Gastroesophageal sphincter (tissue), 4 donors: ENCODE measurements around the gene CENPB. TPM values are rescaled to one million over a fixed set of nuclear protein-coding genes. Genes with fewer than 3 reads are reported as not detected.

Experiments used
- ATAC-seq: fragments of 150-250 bp; one replicate; pipeline ENCODE4 v1.9.1; 2016; ENCODE audit warnings: mild to moderate bottlenecking, moderate library complexity
- H3K27ac ChIP-seq, 4 donors: fragments of 200-600 bp; sonication (generic) in 3 of 4; 1 replicate in 3 of 4; 2 replicates in 1 of 4; pipeline ENCODE4 v1.5.1; 2016 to 2019
- H3K27me3 ChIP-seq: fragments of 200-600 bp; sonication (generic); one replicate; pipeline ENCODE4 v1.5.1; 2019
- H3K36me3 ChIP-seq, 2 donors: fragments of 200-600 bp; sonication (generic); one replicate each; pipeline ENCODE4 v1.5.1; 2019; ENCODE audit warnings: control low read depth in 1 of 2
- H3K4me1 ChIP-seq, 3 donors: fragments of 200-600 bp; sonication (generic); 1 replicate in 2 of 3; 2 replicates in 1 of 3; pipeline ENCODE4 v1.5.1; 2016 to 2019; ENCODE audit warnings: control low read depth in 2 of 3
- H3K4me3 ChIP-seq, 2 donors: fragments of 200-600 bp; sonication (generic); one replicate each; pipeline ENCODE4 v1.5.1; 2019; ENCODE audit warnings: mild to moderate bottlenecking in 1 of 2, moderate library complexity in 1 of 2
- H3K9me3 ChIP-seq, 3 donors: fragments of 200-600 bp; sonication (generic); one replicate each; pipeline ENCODE4 v1.5.1; 2017 to 2019; ENCODE audit warnings: control low read depth in 2 of 3
- EP300 ChIP-seq: sonication (generic); formaldehyde crosslinking; IDR thresholded peaks from one replicate; pipeline ENCODE4 v1.6.1; 2017; ENCODE audit warnings: antibody characterized with exemption, mild to moderate bottlenecking
- POLR2A ChIP-seq, 2 donors: fragments of 450-650 bp; IDR thresholded peaks; one replicate each; pipeline ENCODE4 v1.6.1; 2017; ENCODE audit warnings: antibody characterized with exemption in 2 of 2, mild to moderate bottlenecking in 2 of 2, moderate library complexity in 1 of 2
- POLR2AphosphoS5 ChIP-seq: sonication (generic); formaldehyde crosslinking; IDR thresholded peaks from one replicate; pipeline ENCODE4 v1.6.1; 2017; ENCODE audit warnings: antibody characterized with exemption
- WGBS, 2 donors: methylation state at CpG; one replicate each; pipeline ENCODE4 v1.1.5; 2018; ENCODE audit warnings: low coverage in 1 of 2; 5-methylcytosine and 5-hydroxymethylcytosine counted together
- total RNA-seq, 4 donors: library from RNA; depleted of rRNA; stranded (reverse); fragments of >200 nt; gene quantifications; one replicate each; pipeline ENCODE4 v1.1.0, GENCODE V29; 2016
- TF ChIP-seq, protein P1 (sequence below), 4 experiments: fragments of 200-600 bp in 2 of 4; fragments of 450-650 bp in 2 of 4; sonication (generic) in 1 of 4; IDR thresholded peaks; one replicate each; pipeline ENCODE4 v1.5.1; 2017 to 2019; ENCODE audit warnings: antibody characterized with exemption in 4 of 4, mild to moderate bottlenecking in 2 of 4, moderate library complexity in 2 of 4

The CENPB gene
- total RNA-seq, 4 donors from 2014 or later = 134 to 200 (median 139) TPM

DNA sequence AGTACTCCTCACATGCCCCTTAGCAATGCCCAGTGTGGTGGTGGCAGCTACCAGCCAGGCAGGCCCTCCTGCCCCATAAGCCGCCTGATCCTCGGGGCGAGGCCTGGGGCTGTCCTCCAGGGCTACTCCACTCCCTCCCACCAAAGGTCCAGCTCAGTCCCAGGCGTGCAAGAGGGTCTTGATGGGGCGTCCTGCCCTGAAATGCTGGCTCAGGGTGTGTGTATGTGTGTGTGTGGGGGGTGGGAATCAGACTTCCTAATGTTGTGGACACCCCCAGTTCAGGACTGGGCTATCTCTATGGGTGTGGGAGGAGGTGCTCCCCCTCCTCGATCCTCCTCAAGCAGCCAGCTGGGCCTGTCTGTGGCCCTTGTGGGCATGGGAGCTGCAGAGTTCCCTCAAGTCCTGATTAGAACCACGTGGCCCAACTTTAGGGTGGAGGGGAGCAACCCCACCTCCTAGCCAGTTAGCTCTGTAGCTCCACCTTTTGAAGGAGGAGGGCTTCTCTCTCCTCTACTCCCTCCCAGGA, 46.6 kb downstream of the CENPB start:
- TF ChIP-seq, protein P1, sequence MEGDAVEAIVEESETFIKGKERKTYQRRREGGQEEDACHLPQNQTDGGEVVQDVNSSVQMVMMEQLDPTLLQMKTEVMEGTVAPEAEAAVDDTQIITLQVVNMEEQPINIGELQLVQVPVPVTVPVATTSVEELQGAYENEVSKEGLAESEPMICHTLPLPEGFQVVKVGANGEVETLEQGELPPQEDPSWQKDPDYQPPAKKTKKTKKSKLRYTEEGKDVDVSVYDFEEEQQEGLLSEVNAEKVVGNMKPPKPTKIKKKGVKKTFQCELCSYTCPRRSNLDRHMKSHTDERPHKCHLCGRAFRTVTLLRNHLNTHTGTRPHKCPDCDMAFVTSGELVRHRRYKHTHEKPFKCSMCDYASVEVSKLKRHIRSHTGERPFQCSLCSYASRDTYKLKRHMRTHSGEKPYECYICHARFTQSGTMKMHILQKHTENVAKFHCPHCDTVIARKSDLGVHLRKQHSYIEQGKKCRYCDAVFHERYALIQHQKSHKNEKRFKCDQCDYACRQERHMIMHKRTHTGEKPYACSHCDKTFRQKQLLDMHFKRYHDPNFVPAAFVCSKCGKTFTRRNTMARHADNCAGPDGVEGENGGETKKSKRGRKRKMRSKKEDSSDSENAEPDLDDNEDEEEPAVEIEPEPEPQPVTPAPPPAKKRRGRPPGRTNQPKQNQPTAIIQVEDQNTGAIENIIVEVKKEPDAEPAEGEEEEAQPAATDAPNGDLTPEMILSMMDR (IDR thresholded peaks at IDR 0.05) = no peak
- no peak for TF ChIP-seq POLR2AphosphoS5
- TF ChIP-seq POLR2A (IDR thresholded peaks at IDR 0.05) = no peak
- TF ChIP-seq EP300 = no peak

GRCh38 chr20:3739054-3739925, 47.2 kb downstream of the CENPB start:
- no peaks in the 10 kb centered on the region for H3K9me3 ChIP-seq
- ATAC-seq = peak; percentile 65
- peaks cover 0 to 30% (median 0%) of the 10 kb centered on the region in 3 donors for H3K4me1 ChIP-seq
- TF ChIP-seq POLR2AphosphoS5 (no peak), EP300 (no peak), POLR2A (IDR thresholded peaks at IDR 0.05) (no peak)
- TF ChIP-seq, protein P1 (IDR thresholded peaks at IDR 0.05) = no peak
- 69 to 70% methylated on average over 2 to 7 of the region's 19 CpGs for WGBS, 2 donors
- no peak overlapping the region for H3K4me3 ChIP-seq
- H3K27ac ChIP-seq = peak overlapping the region in 3 of 4 donors; percentile 59 to 66 (median 66)
- peaks cover 0 to 4% of the 10 kb centered on the region in 2 donors for H3K36me3 ChIP-seq
- H3K27me3 ChIP-seq = peaks cover 7% of the 10 kb centered on the region

More for the DNA sequence above, 46.6 kb downstream of the CENPB start:
- ATAC-seq = no peak
- H3K27ac ChIP-seq = peak overlapping the region in 3 of 4 donors; percentile 59 to 66 (median 66)
- H3K36me3 ChIP-seq = peaks cover 0 to 4% of the 10 kb centered on the region in 2 donors
- peaks cover 13% of the 10 kb centered on the region for H3K27me3 ChIP-seq
- no peak overlapping the region for H3K4me3 ChIP-seq
- 14% methylated on average over 1 of the region's 7 CpGs; no CpG with 5 or more reads in 1 of the 2 donors for WGBS, 2 donors
- H3K4me1 ChIP-seq = peaks cover 0 to 34% (median 0%) of the 10 kb centered on the region in 3 donors
- no peaks in the 10 kb centered on the region for H3K9me3 ChIP-seq

DNA sequence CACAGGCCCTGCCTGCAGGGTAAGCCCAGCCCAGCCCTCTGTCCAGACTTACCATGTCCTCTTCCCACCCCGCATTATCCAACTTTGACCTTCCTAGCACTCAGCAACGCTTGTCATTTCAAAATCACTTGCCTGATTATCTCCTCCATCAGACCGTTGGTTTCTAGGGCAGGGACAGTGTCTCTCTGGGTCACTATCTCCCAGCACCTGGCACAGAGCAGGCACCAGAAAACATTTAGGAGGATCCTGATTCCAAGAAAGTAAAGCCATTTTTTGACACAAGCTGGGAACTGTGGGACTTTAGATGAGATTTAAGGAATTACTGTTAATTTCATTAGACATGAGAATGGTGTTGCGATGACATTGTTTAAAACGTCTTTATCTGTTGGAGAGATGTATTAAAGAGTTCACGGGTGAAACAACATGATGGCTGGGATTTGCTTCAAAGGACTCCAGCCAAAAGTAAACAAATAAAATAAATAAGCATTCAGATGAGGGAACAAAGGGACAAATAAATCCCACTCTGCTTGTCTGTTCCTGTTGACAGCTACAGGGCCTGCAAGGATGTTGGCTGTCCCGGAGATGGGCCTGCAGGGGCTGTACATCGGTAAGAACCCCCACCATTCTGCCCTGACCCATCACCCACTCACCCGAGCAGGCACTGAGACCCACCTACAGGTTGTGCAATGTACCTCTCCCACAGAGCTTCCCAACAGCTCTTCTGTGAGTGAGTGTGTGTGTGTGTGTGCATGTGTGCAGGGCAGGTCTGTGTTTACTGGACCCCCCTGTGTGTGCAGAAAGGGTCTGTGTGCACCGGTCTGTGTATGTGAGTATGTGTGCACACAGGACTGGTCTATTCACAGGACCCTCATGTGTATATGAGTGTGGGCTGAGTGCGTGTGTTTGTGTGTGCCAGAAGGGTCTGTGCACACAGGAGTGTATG, 48.2 kb downstream of the CENPB start:
- TF ChIP-seq POLR2A (IDR thresholded peaks at IDR 0.05) (no peak), EP300 (no peak), POLR2AphosphoS5 (no peak)
- TF ChIP-seq, protein P1 (IDR thresholded peaks at IDR 0.05) = no peak
- Histone ChIP-seq H3K9me3 (no peaks in the 10 kb centered on the region), H3K4me1 (peaks cover 0 to 30% (median 0%) of the 10 kb centered on the region in 3 donors), H3K36me3 (no peaks in the 10 kb centered on the region), H3K4me3 (no peak overlapping the region), H3K27ac (no peak overlapping the region), H3K27me3 (peaks cover 12% of the 10 kb centered on the region)
- no peak for ATAC-seq
- 49 to 58% methylated on average over 6 to 10 of the region's 11 CpGs for WGBS, 2 donors

GRCh38 chr20:3735768-3736167, 50.8 kb downstream of the CENPB start:
- no peak for ATAC-seq
- whole genome bisulfite sequencing, 2 donors = 77 to 86% methylated on average over 1 to 3 of the region's 4 CpGs
- Histone ChIP-seq H3K36me3 (no peaks in the 10 kb centered on the region), H3K27me3 (peaks cover 32% of the 10 kb centered on the region), H3K4me1 (peaks cover 0 to 36% (median 5%) of the 10 kb centered on the region in 3 donors), H3K27ac (no peak overlapping the region), H3K4me3 (no peak overlapping the region), H3K9me3 (no peaks in the 10 kb centered on the region)
- TF ChIP-seq EP300 (no peak), POLR2A (IDR thresholded peaks at IDR 0.05) (no peak), POLR2AphosphoS5 (no peak)
- TF ChIP-seq, protein P1 (IDR thresholded peaks at IDR 0.05) = no peak
